Panc1 (cell line): ENCODE measurements around the gene LRRC8E. TPM values are rescaled to one million over a fixed set of nuclear protein-coding genes. Genes with fewer than 3 reads are reported as not detected.

Source experiments
- ATAC-seq: fragments of 200-7000 bp; cut with Tn5 transposase; 2 replicates; pipeline ENCODE4 v1.9.1; 2020; ENCODE audit warnings: mild to moderate bottlenecking, moderate library complexity
- BruUV-seq: library from RNA; stranded (reverse); fragments of 400-500 nt; replicated peaks from 2 replicates; lab custom pipeline; 2021; lab: Mats Ljungman, UMichigan
- CTCF ChIA-PET: fragments of 300-600 bp; sonication (Branson Sonifier 250); formaldehyde crosslinking; loops from one replicate; lab custom pipeline; 2022; ENCODE audit warnings: antibody characterized with exemption; lab: Charles Lee
- POLR2A ChIA-PET: fragments of 300-600 bp; sonication (Branson Sonifier 250); formaldehyde crosslinking; loops from one replicate; lab custom pipeline; 2022; ENCODE audit warnings: antibody characterized with exemption; lab: Charles Lee
- DNase-seq: peaks from one replicate; pipeline ENCODE4 v3.0.0-alpha.2; 2010; ENCODE audit warnings: low read depth, low spot score
- H3K27ac ChIP-seq: 2 replicates; pipeline ENCODE4 v1.5.1; 2011; ENCODE audit warnings: mild to moderate bottlenecking, low read length, inconsistent platforms
- H3K27me3 ChIP-seq: fragments of 200-500 bp; sonication (Bioruptor generic); 2 replicates; pipeline ENCODE4 v1.6.0; 2014; ENCODE audit warnings: low read length, inconsistent platforms; ENCODE audit not compliant: control insufficient read depth, insufficient read depth
- H3K36me3 ChIP-seq: fragments of 200-500 bp; sonication (Bioruptor generic); 2 replicates; pipeline ENCODE4 v1.5.1; 2014; ENCODE audit warnings: inconsistent platforms, mild to moderate bottlenecking, low read length, moderate library complexity; ENCODE audit not compliant: control insufficient read depth, insufficient read depth
- H3K4me1 ChIP-seq: 2 replicates; pipeline ENCODE4 v1.5.1; 2011; ENCODE audit warnings: inconsistent platforms, mild to moderate bottlenecking, low read length, moderate library complexity; ENCODE audit not compliant: control insufficient read depth, insufficient read depth
- H3K4me3 ChIP-seq, 2 experiments: 2 replicates each; pipeline ENCODE4 v1.5.1; 2011 to 2012; ENCODE audit warnings: low read depth in 2 of 2, low read length in 2 of 2, mild to moderate bottlenecking in 2 of 2, inconsistent platforms in 1 of 2, moderate library complexity in 1 of 2
- H3K9me3 ChIP-seq: fragments of 200-500 bp; sonication (Bioruptor generic); 2 replicates; pipeline ENCODE4 v1.5.1; 2014; ENCODE audit warnings: low read depth, mild to moderate bottlenecking, inconsistent platforms, low read length, moderate library complexity; ENCODE audit not compliant: control insufficient read depth, insufficient read depth
- POLR2AphosphoS5 ChIP-seq: IDR thresholded peaks from 2 replicates; pipeline ENCODE4 v1.6.1; 2012; ENCODE audit warnings: mild to moderate bottlenecking, low read depth, low read length, moderate library complexity
- REST ChIP-seq, 2 experiments: IDR thresholded peaks; 2 replicates each; pipeline ENCODE4 v1.6.1; 2011 to 2012; ENCODE audit warnings: low read depth in 2 of 2, control low read depth in 1 of 2, low read length in 1 of 2, mild to moderate bottlenecking in 1 of 2, moderate library complexity in 1 of 2; ENCODE audit not compliant: insufficient read depth in 1 of 2
- in situ Hi-C: cut with HindIII; loops from 2 replicates; pipeline ENCODE4 v1.10.0; 2016; ENCODE audit warnings: low sequenced_read_pairs, low pct_unique_long_range_greater_than_20kb
- intact Hi-C: fragments of 100-400 bp; cut with micrococcal nuclease; formaldehyde crosslinking; loops from one replicate; pipeline ENCODE4 v1.10.0; 2022; ENCODE audit not compliant: unreplicated experiment
- total RNA-seq: library from RNA; stranded (reverse); gene quantifications from one replicate; pipeline ENCODE4 v1.2.1, GENCODE V29; 2021; ENCODE audit not compliant: unreplicated experiment

Gene LRRC8E
- total RNA-seq, 1 experiment from 2014 or later = 5.0 TPM

GRCh38 chr19:7919610-7920518 is 31.6 kb downstream of the LRRC8E start, which contains the start of gene SNAPC2:
SNAPC2 (plus strand) TSS chr19:7920338; CDS start chr19:7920367, 29 bp downstream.
- DNase-seq (no peak), ATAC-seq (peak; percentile 62)
- intact Hi-C loops (no loop called here), in situ Hi-C loops (no loop called here)
- H3K27me3 ChIP-seq = no peaks in the 10 kb centered on the region
- no peaks in the 10 kb centered on the region for H3K9me3 ChIP-seq
- peak within 1 kb of the TSS; percentile 61 to 65 for H3K4me3 ChIP-seq
- peaks cover 20% of the 10 kb centered on the region for H3K4me1 ChIP-seq
- peak within 1 kb of the TSS; percentile 94 for H3K27ac ChIP-seq
- ChIA-PET CTCF (interaction anchor here (0.6 to 2.0 kb wide), 5 partner anchors 10 to 203 kb away, joined by 3 to 7 read pairs (median 6); no protein-coding TSS in a partner anchor), POLR2A (interaction anchor here (0.5 to 1.1 kb wide), 4 partner anchors 18 to 731 kb away, joined by 4 to 19 read pairs (median 8); no protein-coding TSS in a partner anchor)
- TSS peak; percentile 65 for BruUV-seq
- TF ChIP-seq POLR2AphosphoS5 (peak; percentile 69), REST (IDR thresholded peaks at IDR 0.05; ENCODE audit: insufficient read depth in 1 of 2, low read depth in 2 of 2, low read length in 1 of 2) (no peak)
- no peaks in the 10 kb centered on the region; the same call in 1 of the 2 replicates for H3K36me3 ChIP-seq

- BruUV-seq = TSS peak; percentile 97
- CTCF ChIA-PET = interaction anchor here (0.6 to 2.0 kb wide), 6 partner anchors 9 to 203 kb away, joined by 3 to 7 read pairs (median 5); no protein-coding TSS in a partner anchor
Measured at GRCh38 chr19:7920519-7921301, 32.4 kb downstream of the LRRC8E start.

More at GRCh38 chr19:7920519-7921301, 32.4 kb downstream of the LRRC8E start:
- TF ChIP-seq POLR2AphosphoS5 = peak; percentile 51
- no peak for TF ChIP-seq REST (IDR thresholded peaks at IDR 0.05; ENCODE audit: insufficient read depth in 1 of 2, low read depth in 2 of 2, low read length in 1 of 2)
- DNase-seq (no peak), ATAC-seq (peak; percentile 17)
- H3K9me3 ChIP-seq = no peaks in the 10 kb centered on the region
- peak overlapping the region; percentile 61 to 65 for H3K4me3 ChIP-seq
- H3K27ac ChIP-seq = peak overlapping the region; percentile 94
- in situ Hi-C loops = no loop called here
- peaks cover 19% of the 10 kb centered on the region for H3K4me1 ChIP-seq
- H3K27me3 ChIP-seq = no peaks in the 10 kb centered on the region
- POLR2A ChIA-PET = interaction anchor here (0.5 to 1.1 kb wide), 5 partner anchors 17 to 730 kb away, joined by 4 to 19 read pairs (median 6); no protein-coding TSS in a partner anchor
- intact Hi-C loops = no loop called here
- no peaks in the 10 kb centered on the region; the same call in 1 of the 2 replicates for H3K36me3 ChIP-seq
